ENCODE data around the gene OR6V1.

GRCh38 chr7:143027683-143028082 lies 24.5 kb upstream of the OR6V1 start:
- TF ChIP-seq, protein P1, sequence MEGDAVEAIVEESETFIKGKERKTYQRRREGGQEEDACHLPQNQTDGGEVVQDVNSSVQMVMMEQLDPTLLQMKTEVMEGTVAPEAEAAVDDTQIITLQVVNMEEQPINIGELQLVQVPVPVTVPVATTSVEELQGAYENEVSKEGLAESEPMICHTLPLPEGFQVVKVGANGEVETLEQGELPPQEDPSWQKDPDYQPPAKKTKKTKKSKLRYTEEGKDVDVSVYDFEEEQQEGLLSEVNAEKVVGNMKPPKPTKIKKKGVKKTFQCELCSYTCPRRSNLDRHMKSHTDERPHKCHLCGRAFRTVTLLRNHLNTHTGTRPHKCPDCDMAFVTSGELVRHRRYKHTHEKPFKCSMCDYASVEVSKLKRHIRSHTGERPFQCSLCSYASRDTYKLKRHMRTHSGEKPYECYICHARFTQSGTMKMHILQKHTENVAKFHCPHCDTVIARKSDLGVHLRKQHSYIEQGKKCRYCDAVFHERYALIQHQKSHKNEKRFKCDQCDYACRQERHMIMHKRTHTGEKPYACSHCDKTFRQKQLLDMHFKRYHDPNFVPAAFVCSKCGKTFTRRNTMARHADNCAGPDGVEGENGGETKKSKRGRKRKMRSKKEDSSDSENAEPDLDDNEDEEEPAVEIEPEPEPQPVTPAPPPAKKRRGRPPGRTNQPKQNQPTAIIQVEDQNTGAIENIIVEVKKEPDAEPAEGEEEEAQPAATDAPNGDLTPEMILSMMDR (IDR thresholded peaks at IDR 0.05), result no peak
- TF ChIP-seq POLR2A (IDR thresholded peaks at IDR 0.05), result no peak
